Dedifferentiated amniotic fluid mesenchymal stem cell (primary cell): ENCODE data around the gene COX5A.

ENCODE experiments used
- DNase-seq: peaks from one replicate; pipeline ENCODE4 v3.0.0-alpha.2; 2016; ENCODE audit errors: extremely low spot score

The COX5A gene

DNA sequence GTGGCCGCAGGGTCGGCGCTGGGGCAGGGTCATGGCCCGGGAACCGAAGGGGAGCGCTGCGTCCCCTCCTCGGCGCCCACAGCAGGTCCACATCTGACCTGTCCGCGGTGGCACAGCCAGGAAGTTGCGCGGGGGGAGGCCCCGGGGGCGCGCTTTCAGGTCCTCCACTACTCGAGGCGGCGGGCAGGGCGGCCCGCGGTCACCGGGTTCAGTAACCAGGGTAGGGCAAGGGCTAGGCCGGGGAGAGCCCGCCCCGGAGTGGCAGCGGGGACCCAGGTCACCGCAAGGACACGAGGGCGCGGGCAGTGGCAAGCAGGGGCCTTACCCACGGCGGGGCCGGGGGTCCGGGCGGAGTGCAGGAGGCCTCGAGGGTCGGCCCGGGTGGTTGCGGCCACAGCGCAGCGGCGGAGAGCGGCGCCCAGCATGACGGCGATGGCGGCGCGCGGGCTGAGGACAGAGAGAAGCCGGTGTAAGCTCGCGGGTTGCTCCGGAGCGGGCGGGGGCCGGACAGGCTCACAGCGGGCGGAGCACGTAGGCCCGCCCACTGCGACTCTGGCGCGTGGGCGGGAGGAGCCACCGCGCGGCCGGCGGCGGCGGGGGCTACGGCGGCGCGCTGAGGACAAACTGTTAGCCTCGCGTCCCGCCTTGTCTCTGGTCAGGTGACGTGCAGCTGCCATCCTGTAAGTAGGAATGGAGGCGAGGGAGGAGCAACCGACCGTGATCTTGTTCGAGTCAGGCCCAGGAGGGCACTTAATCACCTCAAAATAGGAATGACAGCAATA, at the start of gene COX5A:
COX5A (minus strand) TSS at position 484 of the 782 bp plus-strand sequence; CDS start at position 425, 59 bp downstream.
- DNase-seq: peak; percentile 94

DNA sequence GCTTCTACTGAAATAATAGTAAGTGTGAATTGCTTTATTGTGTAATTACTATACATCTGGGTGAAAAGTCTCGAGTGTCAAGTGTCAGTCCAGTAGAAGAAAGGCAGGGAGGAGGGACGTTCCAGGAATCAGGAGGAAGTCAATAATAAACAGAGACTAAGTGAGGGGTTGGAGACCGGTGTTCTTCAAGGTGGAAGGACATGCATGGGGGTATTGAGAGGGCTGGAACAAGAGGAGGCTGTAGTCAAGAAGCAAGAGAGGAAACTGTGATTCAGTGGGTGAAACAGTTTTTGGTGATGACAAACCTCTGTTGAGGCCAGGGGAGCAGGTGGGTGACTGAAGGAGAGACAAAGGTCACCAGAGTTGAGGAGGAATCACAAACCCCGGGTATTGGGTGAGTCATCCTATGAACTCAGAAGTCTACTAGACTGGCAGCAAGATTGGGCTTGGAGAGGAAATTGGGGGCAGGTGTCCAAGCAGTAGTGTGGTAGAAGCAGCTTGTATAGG, 45.9 kb upstream of the COX5A start:
- DNase-seq: no peak

DNA sequence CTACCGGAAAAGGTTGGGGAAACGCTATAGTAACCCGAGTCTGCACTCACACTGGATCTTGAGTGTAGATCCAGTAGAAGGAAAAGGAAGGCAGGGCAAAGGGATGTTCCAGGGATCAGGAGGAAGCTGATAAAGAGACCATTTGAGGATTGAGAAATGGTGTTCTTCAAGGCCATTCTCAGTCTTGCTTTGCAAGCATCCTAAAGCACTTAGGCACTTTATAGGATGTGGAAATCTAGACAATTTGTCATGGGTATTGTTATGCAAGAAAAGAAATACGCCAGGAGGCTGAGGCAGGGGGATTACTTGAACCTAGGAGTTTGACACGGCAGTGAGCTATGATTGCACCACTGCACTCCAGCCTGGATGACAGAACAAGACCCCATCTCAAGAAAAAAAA, 44.3 kb upstream of the COX5A start:
- no peak for DNase-seq

DNA sequence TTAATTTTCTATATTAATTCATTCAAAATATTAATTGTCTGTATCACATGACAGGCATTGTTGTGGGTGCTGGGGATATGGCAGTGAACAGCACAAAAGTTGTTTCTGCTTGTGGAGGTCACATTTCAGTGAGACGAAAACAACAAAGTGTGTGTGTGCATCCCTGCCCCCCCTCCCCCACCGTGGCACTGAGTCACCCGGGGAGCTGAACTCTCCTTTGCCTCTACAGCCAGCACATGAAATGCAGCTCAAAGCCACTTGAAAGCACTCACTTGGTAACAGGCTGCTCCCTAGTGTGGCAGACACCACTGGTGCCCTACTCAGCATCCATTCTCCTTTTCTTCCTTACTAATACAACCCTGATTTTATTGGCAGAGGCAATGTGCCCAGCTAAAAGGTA, 40.6 kb upstream of the COX5A start:
- no peak for DNase-seq

DNA sequence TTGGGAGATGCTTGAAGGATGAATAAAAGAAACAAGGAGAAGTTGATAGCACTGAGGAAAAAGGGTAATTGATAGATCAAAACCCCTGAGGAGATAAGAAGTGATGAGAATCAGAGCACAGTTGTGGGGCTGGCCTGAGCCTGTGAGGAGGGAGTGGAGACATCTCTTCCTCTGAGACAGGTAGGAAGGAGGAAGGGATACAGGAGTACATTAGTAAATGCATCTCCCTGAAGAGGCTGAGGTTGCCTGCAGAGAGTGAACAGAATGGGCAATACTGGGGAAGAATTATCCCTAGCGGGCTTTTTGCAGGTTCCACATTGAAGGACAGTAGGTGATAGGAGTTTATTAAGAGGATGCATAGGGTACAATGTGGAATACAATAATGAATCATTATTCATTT, 40.2 kb upstream of the COX5A start:
- no peak for DNase-seq

DNA sequence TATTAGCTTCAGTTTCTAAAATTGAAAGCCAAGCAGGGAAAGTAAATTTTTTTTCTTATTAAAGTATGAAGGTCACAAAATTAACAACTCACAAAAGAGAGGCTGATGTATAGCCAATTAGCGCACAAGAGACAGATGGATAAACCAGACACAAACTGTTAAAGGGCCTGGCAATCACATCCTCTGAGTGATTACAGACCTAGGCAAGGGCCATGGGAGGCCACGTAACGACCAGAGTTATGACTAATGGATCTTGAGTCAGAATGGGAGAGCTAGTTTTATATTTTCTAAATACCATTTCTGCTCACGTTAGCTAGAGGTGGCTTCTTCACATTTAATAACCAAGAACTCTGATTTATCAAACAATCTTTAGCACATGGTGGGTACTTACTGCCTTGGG, 39.7 kb upstream of the COX5A start:
- DNase-seq: no peak

DNA sequence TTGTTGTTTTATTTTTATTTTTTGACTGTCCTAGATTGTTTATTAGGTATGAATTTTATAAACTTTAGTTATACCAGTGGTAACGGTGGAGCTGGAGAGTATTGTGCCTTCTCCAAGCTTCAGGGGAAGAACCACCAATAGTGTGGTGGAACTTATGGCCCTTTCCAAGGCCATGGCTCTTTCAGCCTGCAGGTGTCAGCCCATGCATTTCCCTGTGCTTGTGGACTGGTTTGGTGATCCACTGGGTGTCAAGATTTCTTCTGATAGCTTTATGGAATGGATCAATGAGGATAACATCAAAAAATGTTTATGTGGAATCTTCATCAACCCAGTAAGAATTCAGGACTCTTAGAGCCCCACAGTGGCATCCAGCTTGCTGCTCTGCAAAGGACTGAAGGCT, 38.3 kb upstream of the COX5A start:
- DNase-seq: no peak

DNA sequence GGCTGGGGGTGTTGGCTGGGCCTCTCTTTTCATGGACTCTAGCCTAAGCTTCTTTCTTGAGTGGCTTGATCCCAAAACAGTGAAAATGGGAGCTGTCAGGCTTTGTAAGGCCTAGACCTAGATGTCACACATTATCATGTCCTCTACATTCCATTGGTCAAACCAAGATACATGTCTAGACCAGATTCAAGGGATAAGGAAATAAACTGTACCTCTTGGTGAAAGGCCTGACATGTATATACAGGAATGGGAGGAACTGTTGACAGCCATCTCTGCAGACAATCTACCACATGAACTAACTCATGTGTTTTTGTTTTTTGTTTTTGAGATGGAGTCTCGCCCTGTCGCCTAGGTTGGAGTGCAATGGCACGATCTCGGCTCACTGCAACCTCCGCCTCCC, 29.8 kb upstream of the COX5A start:
- no peak for DNase-seq

DNA sequence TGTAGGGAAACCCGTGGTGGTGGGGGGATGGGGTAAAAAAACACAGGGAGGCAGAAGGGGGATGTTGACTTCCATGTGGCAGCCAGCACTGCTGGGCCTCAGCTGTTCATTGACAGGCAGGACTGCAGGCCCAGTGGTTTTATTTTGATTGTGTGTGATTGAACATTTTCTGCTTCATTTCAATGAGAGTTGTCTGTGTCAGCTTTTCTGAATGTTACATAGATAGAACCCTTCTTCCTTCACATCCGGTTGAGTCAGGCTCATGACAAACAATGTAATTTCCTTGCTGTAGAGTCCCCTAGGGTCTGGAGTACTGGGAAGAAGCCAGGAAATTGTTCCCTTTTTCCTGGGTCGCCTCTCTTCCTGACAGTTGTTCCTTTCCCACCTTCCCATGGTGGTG, 26.9 kb upstream of the COX5A start:
- no peak for DNase-seq

DNA sequence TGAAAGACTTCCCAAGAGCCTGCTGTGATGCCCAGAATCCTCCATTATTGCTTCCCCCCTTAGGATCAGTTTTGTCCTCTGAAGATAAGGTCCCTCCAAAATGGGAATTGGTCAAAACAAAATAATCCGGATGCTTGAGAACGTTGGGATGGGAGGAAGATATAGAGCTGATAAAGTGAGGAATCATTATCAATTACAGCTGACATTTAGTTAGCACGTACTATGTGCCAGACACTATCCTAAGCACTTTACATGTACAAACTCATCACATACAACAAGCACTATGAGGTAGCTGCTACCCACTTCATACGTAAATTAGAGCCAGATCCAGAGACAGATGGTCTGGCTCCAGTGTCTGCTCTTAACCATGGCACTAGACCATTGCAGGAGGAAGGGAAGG, 25.3 kb upstream of the COX5A start:
- no peak for DNase-seq

DNA sequence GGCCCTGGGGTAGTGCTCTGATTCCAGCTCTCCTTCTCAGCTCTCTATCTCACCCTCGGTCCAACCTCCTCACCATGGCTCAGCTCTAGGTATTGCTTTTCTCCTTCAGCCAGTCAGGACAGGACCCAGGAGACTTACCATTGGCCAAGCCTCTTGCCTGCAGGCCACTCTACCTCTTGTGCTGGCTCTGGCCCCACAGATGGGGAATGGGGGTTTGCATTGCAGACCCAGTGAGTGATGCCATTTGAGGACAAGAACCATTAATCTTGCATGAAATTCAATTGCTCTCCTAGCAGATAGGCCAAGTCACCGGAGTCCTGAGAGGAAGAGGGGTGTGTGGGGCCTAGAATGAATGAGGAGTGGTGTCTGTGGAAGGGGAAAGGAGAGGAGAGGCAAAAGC, 24.8 kb upstream of the COX5A start:
- no peak for DNase-seq

DNA sequence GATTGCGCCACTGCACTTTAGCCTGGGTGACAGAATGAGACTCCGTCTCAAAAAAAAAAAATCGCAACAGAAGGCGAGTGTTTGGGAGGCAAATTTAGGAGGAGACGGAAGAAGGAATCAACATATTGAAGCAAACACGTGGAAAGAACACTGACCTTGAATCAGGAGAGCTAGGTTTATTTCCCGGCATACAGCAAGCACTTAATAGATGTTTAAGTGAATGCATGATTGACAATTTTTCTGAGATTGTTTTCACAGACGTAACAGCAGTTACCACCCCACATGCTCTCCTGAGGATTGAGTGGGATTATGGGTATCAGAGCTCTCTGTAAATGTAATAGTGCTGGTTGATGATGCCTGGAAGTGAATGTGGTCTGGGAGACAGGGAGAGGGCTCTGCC, 24.3 kb upstream of the COX5A start:
- no peak for DNase-seq

DNA sequence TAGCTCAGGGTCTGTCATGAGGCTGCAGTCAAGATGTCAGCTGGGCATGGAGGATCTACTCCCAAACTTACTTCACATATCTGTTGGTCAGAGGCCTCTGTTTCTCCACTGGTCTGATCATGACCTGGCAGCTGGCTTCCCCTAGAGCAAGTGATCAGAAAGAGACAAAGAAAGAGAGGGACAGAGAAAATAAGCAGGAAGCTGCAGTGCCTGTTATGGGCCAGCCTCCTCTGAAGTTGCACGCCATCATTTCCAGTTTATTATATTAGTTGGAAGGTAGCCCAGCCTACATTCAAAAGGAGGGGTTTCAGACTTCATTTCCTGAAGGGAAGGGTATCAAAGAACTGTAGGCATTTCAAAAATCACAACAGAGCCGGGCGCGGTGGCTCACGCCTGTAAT, 23.7 kb upstream of the COX5A start:
- DNase-seq: no peak

DNA sequence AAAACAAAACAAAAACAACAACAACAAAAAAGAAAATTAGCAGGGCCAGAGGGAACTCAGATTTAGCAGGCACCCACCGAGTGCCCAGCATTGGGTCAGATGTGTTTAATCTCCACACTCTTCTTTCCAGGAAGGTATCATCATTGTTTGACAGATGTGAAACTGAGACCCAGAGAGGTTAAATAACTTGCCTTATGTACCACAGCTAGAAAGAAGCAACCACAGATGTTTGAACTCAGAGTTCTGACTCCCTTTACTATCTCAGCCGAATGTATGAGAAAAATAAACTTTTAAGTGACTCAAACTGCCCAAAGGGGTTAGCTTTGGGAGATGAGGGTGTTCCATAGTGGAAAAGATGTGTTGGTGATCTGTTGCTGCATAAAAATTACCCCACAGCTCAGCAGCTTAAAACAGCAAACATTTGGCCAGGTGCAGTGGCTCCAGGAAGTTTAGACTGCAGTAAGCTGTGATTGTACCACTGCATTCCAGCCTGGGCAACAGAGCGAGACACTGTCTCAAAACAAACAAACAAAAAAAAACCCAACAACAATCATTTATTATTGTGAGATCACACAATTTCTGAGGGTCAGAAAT, 23.2 kb upstream of the COX5A start:
- no peak for DNase-seq

DNA sequence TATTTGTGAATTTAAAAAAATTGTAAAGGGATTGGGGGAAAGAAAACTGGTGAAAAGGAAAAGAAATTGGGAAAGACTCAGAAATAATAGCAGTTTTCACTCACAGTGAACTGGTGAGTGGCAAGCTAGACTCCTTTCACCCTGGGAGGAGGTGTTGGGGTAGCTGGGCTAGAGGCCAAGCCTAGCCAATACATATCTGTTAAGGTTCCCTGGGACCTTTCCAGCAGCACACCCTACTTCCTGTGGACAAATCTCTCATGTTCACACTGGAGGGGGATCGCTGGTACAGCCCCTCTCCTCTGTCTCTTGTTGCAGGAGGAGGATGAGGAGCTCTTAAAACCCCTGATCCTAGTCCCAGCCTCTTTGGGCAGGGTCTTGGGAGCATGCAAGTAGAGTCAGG, 22.4 kb upstream of the COX5A start:
- no peak for DNase-seq

DNA sequence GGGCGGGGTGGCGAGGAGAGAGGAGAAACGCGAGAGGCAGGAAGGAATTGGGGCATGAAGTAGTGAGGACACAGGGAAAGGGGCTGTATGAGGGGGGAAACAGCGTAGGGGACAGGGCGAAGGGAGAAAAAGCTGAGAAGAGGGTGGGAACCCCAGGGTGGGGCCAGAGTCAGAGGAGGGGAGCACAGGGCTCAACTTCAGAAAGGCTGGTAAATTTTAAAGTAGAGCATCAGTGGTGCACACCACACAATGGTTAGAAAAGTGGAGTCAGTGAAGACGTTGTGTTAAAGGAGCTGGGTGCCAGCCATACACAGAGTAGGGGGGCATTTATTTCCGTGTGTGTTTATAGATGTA, 21.7 kb upstream of the COX5A start:
- no peak for DNase-seq

DNA sequence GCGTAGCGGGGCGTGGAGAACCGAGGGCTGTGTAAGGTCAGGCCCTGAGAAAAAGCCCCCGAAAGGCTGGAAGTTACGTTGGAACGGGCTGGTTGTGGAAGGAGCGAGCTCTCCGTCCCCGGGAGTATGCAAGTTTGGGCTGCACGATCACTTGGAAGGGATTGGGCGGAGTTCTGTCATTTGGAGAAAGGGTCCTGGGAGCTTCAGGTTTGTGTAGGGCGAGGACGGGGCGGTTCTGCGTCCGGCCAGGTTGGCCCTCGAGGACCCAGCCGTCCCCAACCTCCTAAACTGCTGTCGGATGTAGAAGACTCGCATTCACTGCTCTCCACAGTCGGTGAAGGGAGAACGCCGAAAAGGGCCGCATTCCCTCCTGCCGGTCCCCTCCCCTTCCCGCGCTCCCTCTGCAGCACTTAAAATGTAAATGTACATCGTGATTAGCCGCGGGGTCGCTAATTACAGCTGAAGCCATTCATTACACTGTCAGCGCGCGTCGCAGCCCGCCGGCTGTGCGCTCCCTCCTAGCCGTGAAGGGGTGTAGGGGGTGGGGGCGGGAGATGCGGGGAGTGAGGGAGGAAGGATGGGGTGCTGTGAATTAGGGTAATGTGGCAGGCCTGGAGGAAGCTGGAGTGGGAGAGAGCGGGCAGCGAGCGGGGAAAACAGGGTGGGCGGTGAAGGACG, 21.2 kb upstream of the COX5A start:
- DNase-seq: no peak

DNA sequence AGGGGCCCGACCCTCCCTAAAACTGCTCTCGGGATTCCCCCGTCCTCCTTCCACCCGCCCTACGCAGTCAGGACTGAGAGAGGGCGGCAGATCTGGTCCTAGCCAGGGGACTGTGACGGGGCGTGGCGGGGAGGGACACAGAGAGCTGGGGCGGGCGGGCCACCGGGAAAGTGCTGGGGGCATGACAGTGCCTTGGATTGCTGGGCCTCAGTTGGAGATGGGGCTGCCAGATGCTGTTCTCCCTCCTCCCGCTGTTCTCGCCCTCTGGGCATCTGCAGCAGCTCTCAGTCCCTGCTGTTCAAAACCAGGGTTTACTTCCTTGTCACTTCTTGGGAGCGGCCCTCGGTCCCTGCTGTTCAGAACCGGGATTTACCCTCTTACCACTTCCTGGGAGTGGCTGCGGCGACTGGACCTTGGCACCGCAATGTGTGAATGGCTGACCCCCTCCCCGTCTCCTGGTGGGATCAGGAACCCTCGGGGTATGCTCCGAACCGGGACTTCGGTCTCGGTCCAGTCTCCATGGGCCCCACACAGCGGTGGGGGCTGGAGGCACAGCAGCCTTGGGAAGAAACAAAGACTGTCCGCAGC, 20.5 kb upstream of the COX5A start:
- DNase-seq: no peak

DNA sequence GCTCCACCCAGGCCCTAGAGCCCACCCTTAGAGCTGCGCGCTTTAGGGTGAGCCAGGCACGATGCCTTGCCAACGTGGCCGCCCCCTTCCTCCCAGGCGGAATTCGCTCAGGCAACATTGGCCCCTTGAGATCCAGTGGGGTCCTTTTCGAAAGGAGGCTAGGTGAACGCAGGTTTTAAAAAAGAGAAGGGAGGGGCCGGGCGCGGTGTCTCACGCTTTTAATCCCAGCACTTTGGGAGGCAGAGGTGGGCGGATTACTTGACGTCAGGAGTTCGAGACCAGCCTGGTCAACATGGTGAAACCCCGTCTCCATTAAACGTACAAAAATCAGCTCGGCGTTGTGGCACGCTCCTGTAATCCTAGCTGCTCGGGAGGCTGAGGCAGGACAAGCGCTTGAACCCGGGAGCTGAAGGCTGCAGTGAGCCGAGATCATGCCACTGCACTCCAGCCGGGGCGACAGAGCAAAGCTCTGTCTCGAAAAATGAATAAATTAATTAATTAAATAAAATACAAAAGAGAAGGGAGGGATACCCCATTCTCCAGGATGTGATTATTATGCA, 19.7 kb upstream of the COX5A start:
- no peak for DNase-seq

DNA sequence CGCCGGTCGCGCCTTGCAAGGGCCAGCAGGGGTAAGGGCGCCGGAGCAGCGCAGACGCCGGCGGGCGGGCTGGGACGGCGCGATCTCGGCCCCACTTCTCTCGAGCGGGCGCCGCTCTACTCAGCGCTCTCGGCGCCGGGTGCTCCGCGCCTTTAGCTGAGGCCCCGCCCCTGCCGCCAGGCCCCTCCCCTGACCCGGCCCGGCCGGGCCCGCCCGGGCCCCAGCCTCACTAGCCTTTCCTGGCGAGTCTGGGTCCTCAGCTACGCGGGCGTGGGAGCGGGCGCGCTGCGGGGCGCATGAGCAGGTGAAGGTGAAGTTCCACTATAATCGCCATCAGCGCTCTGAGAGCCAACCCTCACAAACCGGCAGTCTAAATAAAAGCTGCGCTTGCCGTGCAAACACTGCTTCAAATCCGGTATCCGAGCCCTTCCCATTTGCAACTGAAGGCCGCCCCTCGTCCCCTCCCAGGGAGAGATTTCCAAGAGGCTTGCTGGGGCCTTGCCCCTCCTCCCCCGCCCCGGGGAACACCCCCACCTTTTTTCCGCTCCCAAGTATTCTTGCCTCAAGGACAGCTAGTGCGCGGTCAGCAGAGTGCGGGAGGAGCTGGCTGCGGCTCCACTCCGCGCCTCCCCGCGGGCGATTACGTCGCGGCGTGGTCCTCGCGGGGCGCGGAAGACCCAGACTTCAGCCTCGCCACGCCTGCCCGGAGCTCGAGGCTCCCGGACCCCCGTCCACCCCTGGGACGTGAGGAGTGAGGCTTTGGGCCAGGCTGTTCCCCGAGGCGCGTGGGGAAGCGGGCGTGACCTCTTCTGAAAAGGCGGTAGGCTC, 19.0 kb upstream of the COX5A start, which contains the start of gene RPP25:
RPP25 (minus strand) TSS at position 125 of the 828 bp plus-strand sequence. CDS start 189 bp downstream, outside the sequence.
- no peak for DNase-seq
